C4-2B (cell line): ENCODE measurements around the gene SRRM2.

Experiments
- H3K27ac ChIP-seq: fragments of 450-650 bp; 2 replicates; pipeline ENCODE4 v1.5.1; 2017
- ZFX ChIP-seq: fragments of 450-650 bp; IDR thresholded peaks from 2 replicates; pipeline ENCODE4 v1.6.1; 2017
- TF ChIP-seq, protein P1 (sequence below): fragments of 450-650 bp; conservative IDR thresholded peaks from 2 replicates; pipeline ENCODE4 v1.5.1; 2017; ENCODE audit warnings: mild to moderate bottlenecking

SRRM2 gene

DNA sequence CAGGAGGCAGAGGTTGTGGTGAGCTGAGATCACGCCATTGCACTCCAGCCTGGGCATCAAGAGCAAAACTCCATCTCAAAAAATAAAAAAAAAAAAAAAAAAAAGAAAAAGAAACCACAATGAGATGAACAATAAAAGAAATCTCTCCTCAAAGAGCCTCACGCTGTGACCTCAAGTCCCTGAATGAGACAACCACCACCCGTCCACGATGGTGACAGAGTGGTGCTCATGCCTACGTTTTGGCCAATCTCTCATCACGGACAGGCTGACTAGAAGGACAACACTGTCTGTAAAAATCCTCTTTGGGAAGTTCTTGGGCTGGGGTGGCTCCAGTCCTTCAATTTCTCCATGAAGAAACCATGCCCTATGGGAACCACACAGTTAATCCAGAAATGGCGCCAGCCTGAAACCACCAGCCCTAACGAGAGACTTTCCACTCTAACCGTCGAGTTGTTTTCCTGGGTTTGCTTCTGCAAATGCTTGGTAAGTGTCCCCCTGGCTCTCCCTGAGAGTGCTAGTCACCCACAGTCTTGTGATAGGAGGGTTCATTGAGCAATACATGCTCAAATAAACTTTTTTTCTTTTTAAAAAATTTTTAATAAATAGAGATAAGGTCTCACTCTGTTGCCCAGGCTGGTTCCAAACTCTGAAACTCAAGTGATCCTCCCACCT is 17.5 kb upstream of the SRRM2 start:
- TF ChIP-seq, protein P1, sequence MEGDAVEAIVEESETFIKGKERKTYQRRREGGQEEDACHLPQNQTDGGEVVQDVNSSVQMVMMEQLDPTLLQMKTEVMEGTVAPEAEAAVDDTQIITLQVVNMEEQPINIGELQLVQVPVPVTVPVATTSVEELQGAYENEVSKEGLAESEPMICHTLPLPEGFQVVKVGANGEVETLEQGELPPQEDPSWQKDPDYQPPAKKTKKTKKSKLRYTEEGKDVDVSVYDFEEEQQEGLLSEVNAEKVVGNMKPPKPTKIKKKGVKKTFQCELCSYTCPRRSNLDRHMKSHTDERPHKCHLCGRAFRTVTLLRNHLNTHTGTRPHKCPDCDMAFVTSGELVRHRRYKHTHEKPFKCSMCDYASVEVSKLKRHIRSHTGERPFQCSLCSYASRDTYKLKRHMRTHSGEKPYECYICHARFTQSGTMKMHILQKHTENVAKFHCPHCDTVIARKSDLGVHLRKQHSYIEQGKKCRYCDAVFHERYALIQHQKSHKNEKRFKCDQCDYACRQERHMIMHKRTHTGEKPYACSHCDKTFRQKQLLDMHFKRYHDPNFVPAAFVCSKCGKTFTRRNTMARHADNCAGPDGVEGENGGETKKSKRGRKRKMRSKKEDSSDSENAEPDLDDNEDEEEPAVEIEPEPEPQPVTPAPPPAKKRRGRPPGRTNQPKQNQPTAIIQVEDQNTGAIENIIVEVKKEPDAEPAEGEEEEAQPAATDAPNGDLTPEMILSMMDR, result no peak
- no peak for TF ChIP-seq ZFX
- no peak overlapping the region for H3K27ac ChIP-seq

- H3K27ac ChIP-seq, result no peak overlapping the region
- TF ChIP-seq, protein P1, result no peak
- TF ChIP-seq ZFX, result no peak
These were observed 15.8 kb upstream of the SRRM2 start for GRCh38 chr16:2736476-2737237.

- TF ChIP-seq, protein P1, result no peak
- TF ChIP-seq ZFX, result no peak
- no peak overlapping the region for H3K27ac ChIP-seq
These were observed 15.2 kb upstream of the SRRM2 start for GRCh38 chr16:2737238-2737605.

GRCh38 chr16:2737895-2738418 is 14.5 kb upstream of the SRRM2 start:
- H3K27ac ChIP-seq, result no peak overlapping the region
- TF ChIP-seq, protein P1, result no peak
- no peak for TF ChIP-seq ZFX

DNA sequence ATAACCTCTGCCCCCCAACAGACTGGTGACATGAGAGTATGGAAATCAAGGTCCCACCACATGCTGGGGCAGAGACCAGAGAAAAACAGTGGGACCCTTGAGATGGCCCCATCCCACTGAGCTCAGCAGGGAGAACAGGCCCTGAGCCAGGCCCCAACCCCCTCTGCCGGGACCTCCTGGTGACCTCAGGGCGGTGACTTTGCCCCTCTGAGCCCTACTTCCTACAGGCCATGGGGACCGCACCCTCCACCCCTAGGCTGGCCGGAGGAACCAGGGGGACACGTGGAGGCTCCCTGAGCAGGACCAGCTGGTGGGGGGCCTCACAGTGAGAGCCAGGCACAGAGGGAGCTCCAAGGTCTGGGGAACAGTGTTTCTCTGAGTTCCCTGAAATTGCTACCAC is 13.8 kb upstream of the SRRM2 start:
- no peak for TF ChIP-seq ZFX
- TF ChIP-seq, protein P1, result no peak
- H3K27ac ChIP-seq, result no peak overlapping the region

DNA sequence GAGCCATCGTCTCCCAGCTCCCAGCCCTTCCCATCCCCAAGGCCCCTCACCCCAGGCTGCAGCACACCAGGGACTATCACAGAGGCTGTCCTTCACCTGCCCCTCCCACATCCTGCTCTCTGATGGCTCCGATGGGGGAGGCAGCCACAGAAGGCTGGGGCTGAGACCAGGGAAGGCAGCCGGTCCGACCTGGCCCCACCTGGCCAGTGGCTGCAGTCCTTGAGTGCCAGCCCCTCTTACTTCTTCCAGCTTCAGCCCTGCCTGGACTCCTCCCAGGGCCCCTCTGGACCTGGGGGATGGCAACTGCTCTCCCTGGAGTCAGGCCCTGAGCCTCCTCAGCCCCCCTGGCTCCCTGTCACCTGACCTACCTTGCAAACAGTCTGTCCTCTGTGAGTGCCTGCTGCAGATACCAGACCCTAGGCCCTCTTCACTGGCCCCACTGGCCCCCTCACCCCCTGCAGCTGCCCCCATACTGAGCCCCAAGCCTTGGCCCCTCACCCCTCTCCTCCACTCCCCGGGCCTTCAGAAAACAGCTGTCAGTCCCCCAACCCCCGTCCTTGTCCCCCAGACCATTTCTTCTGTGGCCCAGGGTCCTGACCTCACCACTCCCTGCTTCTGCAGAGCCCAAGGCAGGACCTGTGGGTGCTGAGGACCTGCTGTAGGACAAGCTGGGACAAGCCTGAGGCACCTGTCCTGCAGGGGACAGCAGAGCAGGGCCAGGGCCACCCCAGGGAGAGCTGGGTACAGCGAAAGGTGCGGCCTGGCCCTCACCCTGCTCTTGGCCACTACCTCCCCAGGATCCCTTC is 12.6 kb upstream of the SRRM2 start:
- TF ChIP-seq, protein P1, result no peak
- no peak for TF ChIP-seq ZFX
- no peak overlapping the region for H3K27ac ChIP-seq
